ENCODE data around the gene JPH4. TPM values are rescaled to one million over a fixed set of nuclear protein-coding genes. Genes with fewer than 3 reads are reported as not detected.
"Not testable (repeated sequence)": the region's sequence is repeated elsewhere in the genome, so short reads cannot be mapped to it uniquely, and the experiment has no call there.

JPH4 gene
- total RNA-seq, 1 donor from 2014 or later, result 0.06 TPM

DNA sequence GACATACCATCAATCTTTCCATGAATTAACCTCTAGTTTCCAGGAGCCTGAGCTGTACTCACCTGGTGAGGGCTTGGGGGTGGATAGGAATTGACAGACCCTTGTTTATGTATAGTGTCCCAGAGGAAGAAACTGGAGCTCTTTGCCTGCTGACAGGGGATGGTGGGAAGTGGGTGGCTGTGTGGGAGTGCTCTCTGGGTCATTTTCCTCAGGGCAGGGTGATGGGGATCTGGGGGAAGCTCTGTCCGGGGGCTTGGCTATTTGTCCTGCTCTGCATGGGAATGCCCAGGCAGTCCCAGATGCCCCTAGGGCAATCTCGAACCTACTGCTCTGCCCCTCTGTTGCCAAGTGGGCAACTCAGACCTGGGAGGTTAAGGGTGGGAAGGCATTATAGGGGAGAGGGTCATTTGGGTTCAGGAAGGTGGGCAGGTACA is 35.8 kb upstream of the JPH4 start:
- H3K4me3 ChIP-seq (ENCODE audit: low read depth, low read length), result no peak overlapping the region
- DNase-seq (ENCODE audit: low read depth), result no peak
- TF ChIP-seq, protein P1, sequence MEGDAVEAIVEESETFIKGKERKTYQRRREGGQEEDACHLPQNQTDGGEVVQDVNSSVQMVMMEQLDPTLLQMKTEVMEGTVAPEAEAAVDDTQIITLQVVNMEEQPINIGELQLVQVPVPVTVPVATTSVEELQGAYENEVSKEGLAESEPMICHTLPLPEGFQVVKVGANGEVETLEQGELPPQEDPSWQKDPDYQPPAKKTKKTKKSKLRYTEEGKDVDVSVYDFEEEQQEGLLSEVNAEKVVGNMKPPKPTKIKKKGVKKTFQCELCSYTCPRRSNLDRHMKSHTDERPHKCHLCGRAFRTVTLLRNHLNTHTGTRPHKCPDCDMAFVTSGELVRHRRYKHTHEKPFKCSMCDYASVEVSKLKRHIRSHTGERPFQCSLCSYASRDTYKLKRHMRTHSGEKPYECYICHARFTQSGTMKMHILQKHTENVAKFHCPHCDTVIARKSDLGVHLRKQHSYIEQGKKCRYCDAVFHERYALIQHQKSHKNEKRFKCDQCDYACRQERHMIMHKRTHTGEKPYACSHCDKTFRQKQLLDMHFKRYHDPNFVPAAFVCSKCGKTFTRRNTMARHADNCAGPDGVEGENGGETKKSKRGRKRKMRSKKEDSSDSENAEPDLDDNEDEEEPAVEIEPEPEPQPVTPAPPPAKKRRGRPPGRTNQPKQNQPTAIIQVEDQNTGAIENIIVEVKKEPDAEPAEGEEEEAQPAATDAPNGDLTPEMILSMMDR (conservative IDR thresholded peaks at IDR 0.05; ENCODE audit: low read depth, low read length), result no peak

DNA sequence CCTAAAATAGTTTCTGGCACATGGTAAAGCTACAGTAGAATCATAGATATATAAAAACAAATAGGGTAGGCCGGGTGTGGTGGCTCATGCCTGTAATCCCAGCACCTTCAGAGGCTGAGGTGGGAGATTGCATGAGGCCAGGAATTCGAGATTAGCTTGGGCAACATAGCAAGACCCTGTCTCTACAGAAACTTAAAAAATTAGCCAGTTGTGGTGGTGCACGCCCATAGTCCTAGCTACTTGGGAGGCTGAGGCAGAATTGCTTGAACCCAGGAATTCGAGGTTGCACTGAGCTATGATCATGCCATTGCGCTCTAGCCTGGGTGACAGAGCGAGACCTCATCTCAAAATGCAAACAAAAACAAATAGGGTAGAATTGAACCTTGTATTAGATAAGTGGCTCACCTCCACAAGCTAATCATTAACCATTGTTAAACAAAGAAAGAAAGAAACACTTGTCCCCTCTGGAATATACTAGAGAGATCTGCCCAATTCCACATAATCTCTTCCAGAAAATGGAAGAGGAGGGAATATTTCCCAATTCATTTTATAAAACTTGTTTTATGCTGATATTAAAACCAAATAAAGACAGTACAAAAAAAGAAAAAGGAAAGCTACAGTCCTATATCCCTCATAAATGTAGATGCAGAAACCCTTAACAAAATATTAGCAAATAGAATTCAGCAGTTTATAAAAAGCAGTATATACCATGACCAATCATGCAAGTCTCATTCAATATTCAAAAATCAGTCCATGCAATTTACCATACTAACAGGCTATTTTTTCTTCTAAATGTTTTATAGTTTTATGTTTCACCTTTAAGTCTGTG is 34.9 kb upstream of the JPH4 start:
- no peak overlapping the region for H3K4me3 ChIP-seq (ENCODE audit: low read depth, low read length)
- DNase-seq (ENCODE audit: low read depth), result no peak
- TF ChIP-seq, protein P1 (conservative IDR thresholded peaks at IDR 0.05; ENCODE audit: low read depth, low read length), result no peak

DNA sequence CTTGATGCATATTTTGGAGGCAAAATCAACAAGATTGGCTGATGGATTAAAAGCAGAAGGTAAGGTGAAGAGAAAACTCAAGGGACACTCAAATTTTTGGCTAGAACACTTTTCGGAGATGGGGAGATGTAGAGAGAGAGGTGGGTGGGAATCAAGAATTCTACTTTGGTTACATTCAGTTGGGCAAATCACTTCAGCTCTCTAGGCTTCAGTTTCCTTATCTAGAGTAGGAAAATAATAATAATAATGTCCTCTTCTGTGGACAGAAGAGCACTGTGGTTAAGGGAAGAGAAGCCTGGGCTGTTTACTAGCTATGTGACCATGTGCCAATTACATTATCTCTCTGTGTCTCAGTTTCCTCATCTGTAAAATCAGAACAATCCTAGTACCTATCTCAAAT is 34.2 kb upstream of the JPH4 start:
- TF ChIP-seq, protein P1 (conservative IDR thresholded peaks at IDR 0.05; ENCODE audit: low read depth, low read length), result no peak
- no peak for DNase-seq (ENCODE audit: low read depth)
- no peak overlapping the region for H3K4me3 ChIP-seq (ENCODE audit: low read depth, low read length)

DNA sequence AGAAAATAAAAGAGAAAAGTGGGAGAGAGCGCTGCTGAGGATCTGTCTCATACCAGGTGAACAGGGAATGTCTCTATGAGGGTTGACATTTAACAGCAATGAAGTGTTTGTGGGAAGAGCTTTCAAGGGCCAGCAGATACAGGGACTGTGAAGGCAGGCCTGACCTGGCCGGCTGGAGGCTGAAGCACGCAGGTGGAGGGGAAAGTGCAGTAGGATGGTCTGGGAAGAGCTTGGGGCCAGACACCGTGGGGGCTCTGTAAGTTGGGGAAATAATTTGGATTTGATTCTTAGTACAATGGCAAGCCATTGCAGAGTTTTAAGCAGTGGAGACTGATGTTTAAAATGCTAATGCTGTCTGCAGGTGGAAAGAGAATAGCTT is 33.8 kb upstream of the JPH4 start:
- no peak overlapping the region for H3K4me3 ChIP-seq (ENCODE audit: low read depth, low read length)

DNA sequence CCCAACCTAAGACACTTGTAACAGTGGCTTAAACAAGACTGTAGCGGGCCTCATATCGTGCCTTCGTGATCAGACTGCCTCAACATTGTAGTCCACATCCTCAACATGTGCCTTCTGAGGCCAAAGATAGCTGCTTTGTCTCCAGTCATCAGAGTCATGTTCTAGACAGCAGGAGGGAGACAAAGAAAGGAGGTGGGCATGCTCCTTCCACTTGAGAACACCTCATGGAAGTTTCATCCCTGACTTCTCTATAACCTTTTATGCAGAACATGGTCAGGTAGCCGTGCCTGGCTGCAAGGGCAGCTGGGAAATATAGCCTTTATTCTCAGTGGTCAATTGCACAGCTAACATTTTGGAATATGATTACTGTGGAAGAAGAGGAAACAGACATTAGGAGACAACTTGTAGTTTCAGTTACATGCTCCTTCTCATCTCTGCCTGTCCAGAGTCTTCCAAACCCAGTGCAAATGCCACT is 32.3 kb upstream of the JPH4 start:
- no peak for DNase-seq (ENCODE audit: low read depth)
- H3K4me3 ChIP-seq (ENCODE audit: low read depth, low read length), result no peak overlapping the region
- TF ChIP-seq, protein P1 (conservative IDR thresholded peaks at IDR 0.05; ENCODE audit: low read depth, low read length), result no peak

More for the DNA sequence above, 33.8 kb upstream of the JPH4 start:
- DNase-seq (ENCODE audit: low read depth), result no peak
- TF ChIP-seq, protein P1 (conservative IDR thresholded peaks at IDR 0.05; ENCODE audit: low read depth, low read length), result no peak

DNA sequence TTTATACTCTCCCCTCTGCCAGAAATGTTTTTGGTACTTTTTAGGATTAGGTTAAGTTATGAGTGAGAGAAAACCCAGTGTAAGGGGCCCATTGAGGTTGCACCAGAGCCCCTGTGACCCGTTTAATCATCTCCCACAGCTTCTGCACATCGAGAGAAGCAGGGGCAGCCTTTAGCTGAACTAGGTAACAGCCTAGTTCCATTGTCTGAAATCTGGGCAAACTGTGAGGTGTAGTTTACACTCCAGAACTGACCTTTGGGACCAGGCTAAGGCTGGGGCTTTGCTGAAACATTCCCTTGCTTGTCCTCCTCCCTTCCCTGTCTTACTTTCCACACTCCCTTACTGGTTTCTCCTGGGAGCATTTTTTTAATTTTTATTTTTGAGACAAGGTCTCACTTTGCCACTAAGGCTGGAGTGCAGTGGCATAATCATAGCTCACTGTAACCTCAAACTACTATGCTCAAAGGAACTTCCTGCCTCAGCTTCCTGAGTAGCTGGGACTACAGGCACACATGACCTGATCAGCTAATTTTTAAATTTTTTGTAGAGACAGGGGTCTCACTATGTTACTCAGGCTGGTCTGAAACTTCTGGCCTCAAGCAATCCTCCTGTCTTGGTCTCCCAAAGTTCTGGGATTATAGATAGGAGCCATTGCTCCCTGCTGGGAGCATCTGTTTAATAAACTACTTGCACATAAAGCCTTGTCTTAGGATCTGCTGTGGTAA is 31.7 kb upstream of the JPH4 start:
- TF ChIP-seq, protein P1 (conservative IDR thresholded peaks at IDR 0.05; ENCODE audit: low read depth, low read length), result no peak
- no peak for DNase-seq (ENCODE audit: low read depth)
- no peak overlapping the region for H3K4me3 ChIP-seq (ENCODE audit: low read depth, low read length)

DNA sequence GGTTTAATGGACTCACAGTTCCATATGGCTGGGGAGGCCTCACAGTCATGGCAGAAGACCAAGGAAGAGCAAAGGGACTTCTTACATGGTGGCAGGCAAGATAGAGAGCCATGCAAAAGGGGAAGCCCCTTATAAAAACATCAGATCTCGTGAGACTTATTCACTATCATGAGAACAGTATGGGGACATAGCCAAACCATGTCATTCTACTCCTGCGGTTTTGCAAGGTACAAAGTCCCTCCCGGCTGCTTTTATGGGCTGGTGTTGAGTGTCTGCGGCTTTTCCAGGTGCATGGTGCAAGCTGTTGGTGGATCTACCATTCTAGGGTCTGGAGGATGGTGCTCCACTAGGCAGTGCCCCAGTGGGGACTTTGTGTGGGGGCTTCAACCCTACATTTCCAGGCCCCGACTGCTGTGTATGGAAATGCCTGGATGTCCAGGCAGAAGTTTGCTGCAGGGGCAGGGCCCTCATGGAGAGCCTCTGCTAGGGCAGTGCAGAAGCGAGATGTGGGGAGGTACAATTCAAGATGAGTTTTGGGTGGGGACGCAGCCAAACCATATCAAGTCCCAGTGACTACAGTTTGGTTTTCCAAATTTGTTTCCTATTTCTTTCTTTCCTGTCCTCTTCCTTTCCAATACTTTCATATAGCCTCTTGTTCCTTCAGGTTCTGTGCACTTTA is 31.0 kb upstream of the JPH4 start:
- DNase-seq (ENCODE audit: low read depth), result not testable (repeated sequence)

More for the DNA sequence above, 31.0 kb upstream of the JPH4 start:
- not testable (repeated sequence) for H3K4me3 ChIP-seq (ENCODE audit: low read depth, low read length)
